GM19467 (cell line): Measurements from ENCODE around the gene BCAN.

Source experiments
- ATAC-seq: cut with Tn5 transposase; IDR thresholded peaks from one replicate; pipeline ENCODE4 v1.9.1; 2021; ENCODE audit warnings: mild to moderate bottlenecking, moderate library complexity; ENCODE audit not compliant: unreplicated experiment

Gene BCAN

DNA sequence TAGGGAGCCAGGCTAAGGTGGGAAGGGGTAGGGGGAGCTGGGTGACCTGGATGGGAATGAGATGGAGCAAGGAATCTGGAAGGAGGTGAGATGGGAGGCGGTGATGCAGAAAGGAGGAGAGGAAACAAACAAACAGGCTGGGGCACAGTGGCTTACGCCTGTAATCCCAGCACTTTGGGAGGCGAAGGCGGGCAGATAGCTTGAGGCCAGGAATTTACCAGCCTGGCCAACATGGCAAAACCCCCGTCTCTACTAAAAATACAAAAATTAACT is 52.7 kb downstream of the BCAN start:
- ATAC-seq, result no peak

DNA sequence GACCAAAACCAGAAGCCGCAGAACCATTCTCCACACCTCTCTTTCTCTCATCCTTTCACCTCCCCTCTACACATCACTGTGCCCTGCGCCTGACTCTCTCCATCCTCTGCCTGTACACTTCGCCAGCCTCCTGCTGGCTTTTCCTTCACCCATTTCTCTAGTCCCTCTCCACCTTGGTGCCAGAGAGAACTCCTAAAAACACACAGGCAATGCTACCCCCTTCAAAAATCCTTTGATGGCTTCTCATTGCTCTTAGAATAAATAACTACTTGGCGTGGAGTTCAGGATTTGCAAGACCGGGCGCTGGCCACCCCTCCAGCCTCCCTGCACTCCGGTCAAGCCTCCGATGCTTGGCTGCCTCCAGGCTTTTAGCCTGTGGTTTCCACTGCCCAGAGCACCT is 54.8 kb downstream of the BCAN start:
- ATAC-seq, result no peak

GRCh38 chr1:156697481-156697880 is 55.6 kb downstream of the BCAN start:
- ATAC-seq, result no peak

GRCh38 chr1:156698995-156699394 is 57.1 kb downstream of the BCAN start:
- no peak for ATAC-seq

DNA sequence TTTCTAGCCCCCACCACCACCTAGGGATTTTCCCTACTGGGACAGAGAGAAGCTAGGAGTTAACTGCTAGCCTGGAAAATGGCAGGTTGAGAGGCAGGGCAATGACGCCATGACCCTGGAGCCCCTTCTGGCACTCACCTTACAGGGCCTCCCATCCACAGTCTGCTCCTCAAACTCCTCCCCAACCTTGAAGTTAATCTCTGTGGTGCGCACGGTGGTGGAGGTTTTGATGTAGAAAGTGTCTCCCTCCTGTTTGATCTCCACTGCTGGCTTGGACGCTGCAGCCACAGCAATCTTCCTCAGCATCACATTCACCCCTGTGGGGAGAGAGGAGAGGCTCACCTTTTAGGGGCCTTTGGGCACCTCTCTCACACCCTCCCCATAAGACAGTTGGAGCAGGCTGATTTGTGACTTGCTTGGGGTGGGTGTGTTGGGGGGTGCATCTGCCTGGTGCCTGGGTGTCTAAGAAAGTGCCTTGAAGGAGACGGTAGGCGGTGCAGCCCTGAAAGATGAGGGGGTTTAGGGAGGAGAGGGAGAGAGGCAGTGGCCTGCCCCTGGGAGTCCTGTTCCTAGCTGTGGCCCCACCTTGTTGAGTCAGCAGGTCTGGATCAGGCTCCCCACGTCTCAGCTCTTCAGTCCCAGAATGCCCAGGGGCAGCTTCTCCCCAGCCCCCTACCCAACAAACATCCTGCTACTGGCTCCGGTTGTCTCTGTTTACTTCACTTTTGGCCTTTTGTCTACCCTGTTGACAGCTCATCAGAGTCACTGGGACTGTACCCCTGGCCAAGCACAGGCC is 59.0 kb downstream of the BCAN start:
- no peak for ATAC-seq

- ATAC-seq, result no peak
Measured at GRCh38 chr1:156703336-156703735, 61.4 kb downstream of the BCAN start.

DNA sequence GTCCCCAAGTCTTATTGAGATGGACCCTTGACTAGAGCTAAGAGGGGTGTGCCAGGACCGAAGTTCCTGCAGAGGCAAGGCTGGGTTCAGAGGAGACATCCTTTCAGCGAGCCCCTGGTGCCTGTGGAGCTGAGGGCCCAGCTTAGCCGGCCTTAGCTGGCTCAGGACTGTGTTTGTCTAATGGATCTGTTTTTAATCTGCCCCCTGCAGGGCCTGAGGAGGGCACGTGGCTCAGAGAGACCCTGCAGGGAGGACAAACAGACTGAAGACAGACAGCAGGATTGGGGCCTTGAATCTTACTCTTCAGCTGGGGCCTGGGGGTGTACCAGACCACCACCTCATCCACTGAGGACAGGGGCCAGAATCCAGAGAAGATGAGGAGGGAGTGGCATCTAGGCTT is 61.8 kb downstream of the BCAN start:
- no peak for ATAC-seq

DNA sequence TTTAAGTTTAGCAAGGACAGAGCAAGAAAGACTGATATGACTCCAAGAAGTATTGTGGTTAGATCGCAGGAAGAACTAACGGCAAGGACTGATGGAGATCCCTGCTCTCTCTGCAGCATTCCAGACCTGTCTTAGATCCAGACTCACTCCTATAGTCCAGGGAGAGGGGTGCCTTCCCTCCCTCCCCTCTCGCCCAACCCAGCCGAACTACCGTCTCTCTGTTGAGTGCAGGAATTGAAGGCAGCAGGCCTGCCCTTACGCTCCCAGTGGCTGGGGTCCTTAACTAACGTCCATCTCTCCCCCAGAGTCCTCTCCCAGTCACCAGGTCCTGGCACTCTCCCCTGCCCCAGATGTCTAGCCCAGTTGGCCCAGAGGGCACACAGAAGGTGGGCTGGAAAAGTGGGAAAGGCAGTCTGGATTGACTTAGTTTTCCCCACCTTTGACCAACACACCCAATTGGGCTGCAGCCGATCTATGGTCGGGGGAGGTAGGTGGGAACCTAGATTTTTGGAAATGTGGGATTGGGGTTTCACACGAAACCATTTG is 62.3 kb downstream of the BCAN start:
- ATAC-seq, result no peak

DNA sequence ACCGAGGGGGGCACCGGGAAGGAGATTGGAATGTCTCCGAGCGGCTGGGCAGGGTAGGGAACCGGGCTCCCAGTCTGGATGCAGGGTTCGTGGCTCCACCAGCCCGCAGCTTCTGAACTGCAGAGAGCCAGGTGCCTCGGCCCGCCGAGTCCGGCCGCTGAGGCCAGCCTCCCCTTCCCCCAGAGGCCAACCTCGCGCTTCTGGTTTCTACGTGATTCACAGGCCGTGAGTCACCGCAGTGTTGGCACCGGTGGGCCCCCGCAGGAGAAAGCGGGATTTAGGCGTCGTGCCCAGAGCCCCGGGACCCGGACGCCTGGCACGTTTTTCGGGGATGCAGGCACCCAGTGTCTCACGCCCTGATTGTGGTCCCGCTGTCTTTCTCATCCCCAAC is 63.0 kb downstream of the BCAN start:
- no peak for ATAC-seq

GRCh38 chr1:156705321-156705917 is 63.5 kb downstream of the BCAN start, which contains the start of gene CRABP2:
CRABP2 (minus strand) TSS chr1:156705583; CDS start chr1:156705446, 137 bp downstream.
- no peak for ATAC-seq

- ATAC-seq, result no peak
Measured at GRCh38 chr1:156705918-156706656, 64.2 kb downstream of the BCAN start.

- no peak for ATAC-seq
Measured at GRCh38 chr1:156706657-156707416, 64.9 kb downstream of the BCAN start.

- ATAC-seq, result no peak
Measured at GRCh38 chr1:156707417-156708217, 65.7 kb downstream of the BCAN start.

DNA sequence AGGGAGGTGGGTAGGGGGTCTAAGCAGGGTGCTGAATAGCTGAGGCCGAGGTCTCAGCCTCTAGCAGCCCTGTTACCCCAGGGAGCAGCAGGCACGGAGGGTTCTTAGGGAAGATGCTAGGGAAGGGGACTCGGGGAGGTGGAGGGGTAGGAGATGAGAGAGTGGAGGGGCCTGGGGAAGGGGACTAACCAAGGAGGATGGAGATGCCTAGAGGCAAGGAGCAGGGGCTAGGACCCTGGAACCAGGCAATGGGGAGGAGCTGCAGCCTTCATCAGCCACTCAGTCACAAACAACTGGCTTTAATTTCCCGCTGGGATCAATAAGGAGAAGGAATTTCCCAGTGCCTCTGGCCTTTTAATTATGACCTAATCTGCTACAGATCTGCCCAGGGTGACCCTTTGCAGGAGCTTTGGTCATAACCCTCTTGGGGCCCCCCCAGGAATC is 66.3 kb downstream of the BCAN start:
- no peak for ATAC-seq

GRCh38 chr1:156709031-156709430 is 67.1 kb downstream of the BCAN start:
- ATAC-seq, result no peak
